H1 (cell line): ENCODE measurements around the gene MYH2. TPM values are rescaled to one million over a fixed set of nuclear protein-coding genes. Genes with fewer than 3 reads are reported as not detected.

Experiments
- CTCF ChIA-PET: fragments of 300-600 bp; sonication (Branson Sonifier 250); formaldehyde crosslinking; loops from one replicate; lab custom pipeline; 2021; ENCODE audit not compliant: partially characterized antibody; lab: Charles Lee
- POLR2A ChIA-PET: fragments of 300-600 bp; sonication (Branson Sonifier 250); formaldehyde crosslinking; loops from one replicate; lab custom pipeline; 2021; ENCODE audit warnings: inconsistent platforms; ENCODE audit not compliant: partially characterized antibody; lab: Charles Lee
- DNase-seq, 2 experiments: peaks; one replicate each; pipeline versions ENCODE4 v3.0.0 to v3.0.0-alpha.2; 2010 to 2022; ENCODE audit warnings: low spot score in 2 of 2, low read depth in 1 of 2, mixed read lengths in 1 of 2
- FAIRE-seq: peaks from 2 replicates; lab custom pipeline; 2011; peaks lifted over from hg19 to GRCh38; lab: Jason Lieb, UNC
- H2AFZ ChIP-seq: 2 replicates; pipeline ENCODE4 v1.8.1; 2012; ENCODE audit warnings: low read length, inconsistent platforms
- H2AK5ac ChIP-seq: 2 replicates; pipeline ENCODE4 v1.6.1; 2013; ENCODE audit warnings: low read depth, low read length
- H2BK120ac ChIP-seq: replicated peaks from 2 replicates; pipeline ENCODE3; 2013; ENCODE audit warnings: low read depth, low read length, inconsistent platforms
- H2BK12ac ChIP-seq: 2 replicates; pipeline ENCODE4 v1.6.1; 2013; ENCODE audit warnings: low read depth, low read length
- H2BK15ac ChIP-seq: 2 replicates; pipeline ENCODE4 v1.6.1; 2013; ENCODE audit warnings: low read length
- H2BK20ac ChIP-seq: 2 replicates; pipeline ENCODE4 v1.6.1; 2013; ENCODE audit warnings: low read length
- H2BK5ac ChIP-seq: 2 replicates; pipeline ENCODE4 v1.6.1; 2013; ENCODE audit warnings: low read depth, low read length
- H3K14ac ChIP-seq: 2 replicates; pipeline ENCODE4 v1.6.1; 2013; ENCODE audit warnings: inconsistent platforms; ENCODE audit not compliant: insufficient read length
- H3K18ac ChIP-seq: 2 replicates; pipeline ENCODE4 v1.6.1; 2013; ENCODE audit warnings: low read length; ENCODE audit errors: extremely low read depth
- H3K23ac ChIP-seq: 2 replicates; pipeline ENCODE4 v1.6.1; 2013; ENCODE audit warnings: inconsistent platforms; ENCODE audit not compliant: insufficient read length
- H3K23me2 ChIP-seq: 2 replicates; pipeline ENCODE4 v1.6.1; 2013; ENCODE audit warnings: low read depth, low read length
- H3K27ac ChIP-seq: 2 replicates; pipeline ENCODE4 v1.6.1; 2011; ENCODE audit warnings: low read depth, low read length, inconsistent platforms
- H3K27me3 ChIP-seq, 4 experiments: replicated peaks in 1 of 4; 1 replicate in 1 of 4; 2 replicates in 3 of 4; pipeline versions ENCODE4 v1.6.1 to v1.8.1; 2011 to 2013; ENCODE audit warnings: low read length in 3 of 4, mild to moderate bottlenecking in 3 of 4, inconsistent platforms in 2 of 4, mixed read lengths in 2 of 4, moderate library complexity in 1 of 4; ENCODE audit not compliant: control insufficient read depth in 3 of 4, insufficient read depth in 3 of 4; ENCODE audit errors: extremely low read depth in 1 of 4
- H3K36me3 ChIP-seq, 4 experiments: 2 replicates each; pipeline versions ENCODE4 v1.6.1 to v1.8.1; 2011 to 2013; ENCODE audit warnings: mild to moderate bottlenecking in 4 of 4, low read length in 3 of 4, moderate library complexity in 2 of 4, control low read depth in 1 of 4, inconsistent platforms in 1 of 4; ENCODE audit not compliant: insufficient read depth in 4 of 4, control insufficient read depth in 2 of 4
- H3K4ac ChIP-seq: replicated peaks from 2 replicates; pipeline ENCODE3; 2013; ENCODE audit warnings: low read length, low read depth, mixed read lengths, inconsistent platforms; ENCODE audit not compliant: insufficient read length
- H3K4me1 ChIP-seq, 4 experiments: replicated peaks in 1 of 4; 1 replicate in 1 of 4; 2 replicates in 3 of 4; pipeline versions ENCODE4 v1.6.1 to v1.8.1; 2011 to 2013; ENCODE audit warnings: low read length in 3 of 4, inconsistent platforms in 2 of 4, mixed read lengths in 1 of 4; ENCODE audit not compliant: insufficient read depth in 4 of 4, control insufficient read depth in 3 of 4
- H3K4me2 ChIP-seq, 2 experiments: 2 replicates each; pipeline versions ENCODE4 v1.6.1 to v1.8.1; 2011 to 2013; ENCODE audit warnings: low read depth in 2 of 2, low read length in 2 of 2, control low read depth in 1 of 2, inconsistent platforms in 1 of 2, mild to moderate bottlenecking in 1 of 2; ENCODE audit not compliant: insufficient read depth in 1 of 2
- H3K4me3 ChIP-seq, 4 experiments: fragments of 200-600, 300-600 bp in 1 of 4; sonication (generic), shearing (Covaris generic), sonication (Bioruptor Twin) in 1 of 4; 2 replicates each; pipeline versions ENCODE4 v1.5.1 to v1.8.1; 2011 to 2016; ENCODE audit warnings: low read length in 4 of 4, low read depth in 3 of 4, control low read depth in 2 of 4, inconsistent platforms in 2 of 4, mild to moderate bottlenecking in 2 of 4, mixed read lengths in 1 of 4, moderate library complexity in 1 of 4; ENCODE audit not compliant: insufficient read depth in 2 of 4; ENCODE audit errors: extremely low read depth in 1 of 4
- H3K56ac ChIP-seq: replicated peaks from 2 replicates; pipeline ENCODE3; 2013; ENCODE audit warnings: low read depth, mild to moderate bottlenecking, mixed read lengths, low read length, inconsistent platforms; ENCODE audit not compliant: insufficient read length
- H3K79me1 ChIP-seq: 2 replicates; pipeline ENCODE4 v1.6.1; 2013; ENCODE audit warnings: low read depth, low read length, control low read depth
- H3K79me2 ChIP-seq, 2 experiments: 2 replicates each; pipeline versions ENCODE4 v1.6.1 to v1.8.1; 2012 to 2013; ENCODE audit warnings: low read length in 2 of 2, mild to moderate bottlenecking in 2 of 2, inconsistent platforms in 1 of 2; ENCODE audit not compliant: insufficient read depth in 2 of 2, control insufficient read depth in 1 of 2
- H3K9ac ChIP-seq, 4 experiments: replicated peaks in 1 of 4; 1 replicate in 1 of 4; 2 replicates in 3 of 4; pipeline versions ENCODE4 v1.6.1 to v1.8.1; 2011 to 2013; ENCODE audit warnings: low read depth in 3 of 4, low read length in 3 of 4, control low read depth in 2 of 4, mild to moderate bottlenecking in 2 of 4, moderate library complexity in 2 of 4, inconsistent platforms in 1 of 4; ENCODE audit errors: extremely low read depth in 1 of 4
- H3K9me3 ChIP-seq, 2 experiments: 2 replicates each; pipeline versions ENCODE4 v1.6.1 to v1.8.1; 2012 to 2013; ENCODE audit warnings: mild to moderate bottlenecking in 2 of 2, moderate library complexity in 2 of 2, control low read depth in 1 of 2, inconsistent platforms in 1 of 2, low read depth in 1 of 2, low read length in 1 of 2, mixed read lengths in 1 of 2; ENCODE audit not compliant: insufficient read depth in 2 of 2
- H4K20me1 ChIP-seq, 2 experiments: replicated peaks in 1 of 2; 2 replicates each; pipeline versions ENCODE3 to v1.8.1; 2011 to 2013; ENCODE audit warnings: inconsistent platforms in 2 of 2, low read length in 2 of 2, mild to moderate bottlenecking in 1 of 2; ENCODE audit not compliant: insufficient read depth in 2 of 2, control insufficient read depth in 1 of 2
- H4K5ac ChIP-seq: 2 replicates; pipeline ENCODE4 v1.6.1; 2013; ENCODE audit warnings: low read length, low read depth, mixed read lengths, inconsistent platforms; ENCODE audit not compliant: insufficient read length
- H4K8ac ChIP-seq: 2 replicates; pipeline ENCODE4 v1.8.0; 2013; ENCODE audit warnings: mild to moderate bottlenecking, moderate library complexity, low read length, inconsistent platforms; ENCODE audit not compliant: insufficient read depth; ENCODE audit errors: extremely low read depth
- H4K91ac ChIP-seq: replicated peaks from 2 replicates; pipeline ENCODE3; 2013; ENCODE audit warnings: low read length, mixed read lengths, inconsistent platforms; ENCODE audit not compliant: insufficient read length
- CBX8 ChIP-seq: fragments of 300-800, 300-1000 bp; sonication (generic); IDR thresholded peaks from 2 replicates; pipeline ENCODE4 v1.7.1; 2016; ENCODE audit warnings: low read depth, low read length, borderline replicate concordance
- GTF2F1 ChIP-seq: IDR thresholded peaks from 2 replicates; pipeline ENCODE4 v1.6.1; 2012; ENCODE audit warnings: low read depth, low read length, improper control_type of control experiment, borderline replicate concordance
- SP1 ChIP-seq: IDR thresholded peaks from 2 replicates; pipeline ENCODE4 v1.6.1; 2011; ENCODE audit warnings: low read depth, low read length
- TEAD4 ChIP-seq: IDR thresholded peaks from 2 replicates; pipeline ENCODE4 v1.6.1; 2012; ENCODE audit warnings: low read depth, low read length, inconsistent platforms, mixed read lengths
- WGBS, 2 experiments: shearing (Covaris generic) in 1 of 2; methylation state at CpG; one replicate each; pipeline versions ENCODE4 v1.1.6 to v1.1.7; 2013 to 2015; ENCODE audit warnings: low lambda C conversion rate in 2 of 2, mixed read lengths in 2 of 2, inconsistent platforms in 1 of 2, low coverage in 1 of 2, missing lambda C conversion rate in 1 of 2; ENCODE audit not compliant: insufficient replicate concordance in 2 of 2, insufficient coverage in 1 of 2, insufficient read length in 1 of 2; ENCODE audit errors: extremely low coverage in 1 of 2, missing lambda C conversion rate in 1 of 2; 5-methylcytosine and 5-hydroxymethylcytosine counted together
- polyA plus RNA-seq, 7 experiments: library from polyadenylated mRNA; depleted of rRNA in 3 of 7; stranded (reverse) in 5 of 7; unstranded in 2 of 7; fragments of >200 nt in 5 of 7; fragments of 200-250 nt in 2 of 7; gene quantifications; 1 replicate in 5 of 7; 2 replicates in 1 of 7; 4 replicates in 1 of 7; pipeline versions ENCODE4 v1.2.1 to v1.2.3, GENCODE V29; 2011 to 2013; ENCODE audit warnings: missing spikeins in 2 of 7, mixed read lengths in 2 of 7
- total RNA-seq: library from RNA; stranded (reverse); fragmentation: NEBNext Ultra II Directional; extraction: Animal tissue kit (Norgen Biotek cat#: 25700); gene quantifications from 2 replicates; pipeline ENCODE4 v1.2.1, GENCODE V29; 2021

Gene MYH2
- total and polyA plus RNA-seq, 2 of the 8 experiments (the other 6 are each of a cell fraction or from before 2014, with no cell fraction given): 1.0 to 9.0 TPM

DNA sequence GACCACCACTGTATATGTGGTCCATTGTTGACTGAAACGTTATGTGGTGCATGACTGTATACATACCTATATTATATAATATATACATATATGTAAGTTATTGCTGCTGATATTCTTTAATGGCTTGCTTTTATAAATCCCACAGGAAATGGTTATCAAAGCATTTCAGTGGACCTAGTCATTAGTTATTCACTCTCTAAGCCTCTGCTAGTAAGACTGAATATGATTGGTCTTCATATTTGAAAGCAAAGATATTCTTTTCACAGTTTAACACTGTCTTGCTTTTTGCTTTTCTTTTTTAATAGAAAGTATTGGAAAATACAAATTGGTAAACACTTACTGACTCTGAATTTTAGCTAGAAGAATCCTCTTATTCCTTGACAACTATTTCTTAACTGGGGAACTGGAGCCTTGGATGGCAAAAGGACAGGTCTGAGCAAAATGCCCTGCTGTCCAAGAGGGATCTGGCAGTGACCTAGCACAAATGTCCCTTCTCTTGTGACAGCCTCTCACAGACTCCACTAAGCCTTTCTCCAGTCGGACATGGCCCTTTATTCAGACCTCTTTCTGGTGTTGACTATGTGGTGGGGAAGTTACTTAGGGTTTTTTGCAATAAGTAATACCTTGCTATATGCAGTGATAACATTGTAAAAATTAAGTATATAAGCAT lies 14.7 kb upstream of the MYH2 start:
- POLR2A ChIA-PET: no interaction called here

More for the DNA sequence above, 14.7 kb upstream of the MYH2 start:
- WGBS, 2 experiments: 83% methylated on average over 2 of the region's 2 CpGs; no CpG with 5 or more reads in 1 of the 2 experiments
- Histone ChIP-seq H3K4me1 (peaks cover 0 to 2% (median 0%) of the 10 kb centered on the region in 4 experiments; a peak in 1 of 7 replicates), H3K9me3 (no peaks in the 10 kb centered on the region), H2AK5ac (no peak overlapping the region), H2BK120ac (no peak overlapping the region), H4K8ac (no peak overlapping the region), H3K27ac (no peak overlapping the region), H3K4me2 (no peak overlapping the region), H3K18ac (no peak overlapping the region), H4K91ac (no peak overlapping the region), H2BK5ac (no peak overlapping the region), H4K20me1 (no peaks in the 10 kb centered on the region), H3K79me2 (no peaks in the 10 kb centered on the region), H3K9ac (no peak overlapping the region), H2AFZ (no peak overlapping the region), H3K56ac (no peak overlapping the region), H3K14ac (no peak overlapping the region), H3K4me3 (no peak overlapping the region), H3K79me1 (no peaks in the 10 kb centered on the region), H3K36me3 (no peaks in the 10 kb centered on the region), H3K4ac (no peak overlapping the region), H2BK15ac (no peak overlapping the region), H3K23ac (no peak overlapping the region), H2BK12ac (no peak overlapping the region), H3K27me3 (no peaks in the 10 kb centered on the region), H4K5ac (no peak overlapping the region), H2BK20ac (no peak overlapping the region), H3K23me2 (no peaks in the 10 kb centered on the region)
- DNase-seq: no peak
- TF ChIP-seq CBX8 (no peak), SP1 (no peak), TEAD4 (no peak), GTF2F1 (no peak)
- no peak for FAIRE-seq
- CTCF ChIA-PET: no interaction called here
